Prostate gland (tissue), 2 donors: ENCODE data around the gene NR2F2. TPM values are rescaled to one million over a fixed set of nuclear protein-coding genes. Genes with fewer than 3 reads are reported as not detected.
A peak's percentile ranks its signal among the peaks of the same experiment; 100 is the strongest.

ENCODE experiments used
- DNase-seq: peaks from one replicate; pipeline ENCODE4 v3.0.0-alpha.2; 2019; ENCODE audit warnings: low spot score
- H3K27ac ChIP-seq, 2 donors: fragments of 200-600 bp; sonication (generic); 2 replicates each; pipeline ENCODE4 v1.5.1; 2017 to 2019
- H3K27me3 ChIP-seq: fragments of 200-600 bp; sonication (generic); replicated peaks from 2 replicates; pipeline ENCODE4 v1.5.1; 2019; ENCODE audit not compliant: insufficient read depth
- H3K36me3 ChIP-seq, 2 donors: fragments of 200-600 bp; sonication (generic); 1 replicate in 1 of 2; 2 replicates in 1 of 2; pipeline versions ENCODE4 v1.5.1 to v1.8.1; 2017 to 2019
- H3K4me1 ChIP-seq: fragments of 200-600 bp; sonication (generic); replicated peaks from 2 replicates; pipeline ENCODE4 v1.5.1; 2019
- H3K4me3 ChIP-seq, 2 donors: fragments of 200-600 bp; sonication (generic); 2 replicates each; pipeline ENCODE4 v1.5.1; 2017 to 2019
- H3K9me3 ChIP-seq: fragments of 200-600 bp; sonication (generic); 2 replicates; pipeline ENCODE4 v1.5.1; 2017
- CTCF ChIP-seq, 4 experiments: fragments of 200-600 bp in 2 of 4; fragments of 450-650 bp in 2 of 4; sonication (generic) in 2 of 4; IDR thresholded peaks; 1 replicate in 3 of 4; 2 replicates in 1 of 4; pipeline ENCODE4 v1.5.1; 2016 to 2019; ENCODE audit warnings: antibody characterized with exemption in 4 of 4, mild to moderate bottlenecking in 2 of 4, moderate library complexity in 2 of 4
- POLR2A ChIP-seq: fragments of 450-650 bp; IDR thresholded peaks from one replicate; pipeline ENCODE4 v1.6.1; 2016; ENCODE audit warnings: antibody characterized with exemption, mild to moderate bottlenecking
- POLR2AphosphoS5 ChIP-seq: sonication (generic); formaldehyde crosslinking; IDR thresholded peaks from one replicate; pipeline ENCODE4 v1.6.1; 2017; ENCODE audit warnings: antibody characterized with exemption
- WGBS: methylation state at CpG from one replicate; pipeline ENCODE4 v1.1.5; 2018; 5-methylcytosine and 5-hydroxymethylcytosine counted together
- intact Hi-C: fragments of 100-400 bp; cut with DNase I; formaldehyde crosslinking; loops from one replicate; pipeline ENCODE4 v1.14.2; 2022
- total RNA-seq, 2 donors: library from RNA; depleted of rRNA; stranded (reverse); fragments of >200 nt; gene quantifications; one replicate each; pipeline ENCODE4 v1.1.0, GENCODE V29; 2016

The NR2F2 gene
- total RNA-seq, 2 donors from 2014 or later: 48.7 to 58.1 TPM

- no peaks in the 10 kb centered on the region for H3K4me1 ChIP-seq
- peak overlapping the region; percentile 73 to 76 for H3K4me3 ChIP-seq
- H3K9me3 ChIP-seq: no peaks in the 10 kb centered on the region
- intact Hi-C loops: no loop called here
- H3K27ac ChIP-seq: peak overlapping the region; percentile 91 to 95
- no peaks in the 10 kb centered on the region for H3K36me3 ChIP-seq
- 6% methylated on average over 7 of the region's 7 CpGs for WGBS
- no peaks in the 10 kb centered on the region for H3K27me3 ChIP-seq
- TF ChIP-seq POLR2A (no peak), CTCF (IDR thresholded peaks at IDR 0.05) (no peak), POLR2AphosphoS5 (peak; percentile 10)
- no peak for DNase-seq
Observed at GRCh38 chr15:96338766-96339618, 8.5 kb downstream of the NR2F2 start.

GRCh38 chr15:96339619-96340347 lies 9.3 kb downstream of the NR2F2 start:
- peak overlapping the region; percentile 91 to 95 for H3K27ac ChIP-seq
- no peaks in the 10 kb centered on the region for H3K27me3 ChIP-seq
- no peaks in the 10 kb centered on the region for H3K9me3 ChIP-seq
- 6% methylated on average over 8 of the region's 8 CpGs for WGBS
- peak overlapping the region; percentile 73 to 76 for H3K4me3 ChIP-seq
- no peaks in the 10 kb centered on the region for H3K4me1 ChIP-seq
- no peak for DNase-seq
- TF ChIP-seq POLR2AphosphoS5 (no peak), CTCF (IDR thresholded peaks at IDR 0.05) (no peak), POLR2A (no peak)
- no peaks in the 10 kb centered on the region for H3K36me3 ChIP-seq
- intact Hi-C loops: loop anchor here (5.0 kb wide), 1 partner anchor 1077 kb away; no protein-coding TSS in a partner anchor

GRCh38 chr15:96340348-96340597 lies 9.8 kb downstream of the NR2F2 start:
- no peaks in the 10 kb centered on the region for H3K27me3 ChIP-seq
- H3K4me1 ChIP-seq: no peaks in the 10 kb centered on the region
- H3K4me3 ChIP-seq: peak overlapping the region; percentile 73 to 76
- H3K9me3 ChIP-seq: no peaks in the 10 kb centered on the region
- intact Hi-C loops: loop anchor here (5.0 kb wide), 1 partner anchor 1078 kb away; no protein-coding TSS in a partner anchor
- DNase-seq: no peak
- H3K36me3 ChIP-seq: no peaks in the 10 kb centered on the region
- H3K27ac ChIP-seq: peak overlapping the region; percentile 91 to 95
- TF ChIP-seq POLR2A (no peak), POLR2AphosphoS5 (no peak), CTCF (IDR thresholded peaks at IDR 0.05) (no peak)
- WGBS: under 1% methylated on average over 11 of the region's 11 CpGs

DNA sequence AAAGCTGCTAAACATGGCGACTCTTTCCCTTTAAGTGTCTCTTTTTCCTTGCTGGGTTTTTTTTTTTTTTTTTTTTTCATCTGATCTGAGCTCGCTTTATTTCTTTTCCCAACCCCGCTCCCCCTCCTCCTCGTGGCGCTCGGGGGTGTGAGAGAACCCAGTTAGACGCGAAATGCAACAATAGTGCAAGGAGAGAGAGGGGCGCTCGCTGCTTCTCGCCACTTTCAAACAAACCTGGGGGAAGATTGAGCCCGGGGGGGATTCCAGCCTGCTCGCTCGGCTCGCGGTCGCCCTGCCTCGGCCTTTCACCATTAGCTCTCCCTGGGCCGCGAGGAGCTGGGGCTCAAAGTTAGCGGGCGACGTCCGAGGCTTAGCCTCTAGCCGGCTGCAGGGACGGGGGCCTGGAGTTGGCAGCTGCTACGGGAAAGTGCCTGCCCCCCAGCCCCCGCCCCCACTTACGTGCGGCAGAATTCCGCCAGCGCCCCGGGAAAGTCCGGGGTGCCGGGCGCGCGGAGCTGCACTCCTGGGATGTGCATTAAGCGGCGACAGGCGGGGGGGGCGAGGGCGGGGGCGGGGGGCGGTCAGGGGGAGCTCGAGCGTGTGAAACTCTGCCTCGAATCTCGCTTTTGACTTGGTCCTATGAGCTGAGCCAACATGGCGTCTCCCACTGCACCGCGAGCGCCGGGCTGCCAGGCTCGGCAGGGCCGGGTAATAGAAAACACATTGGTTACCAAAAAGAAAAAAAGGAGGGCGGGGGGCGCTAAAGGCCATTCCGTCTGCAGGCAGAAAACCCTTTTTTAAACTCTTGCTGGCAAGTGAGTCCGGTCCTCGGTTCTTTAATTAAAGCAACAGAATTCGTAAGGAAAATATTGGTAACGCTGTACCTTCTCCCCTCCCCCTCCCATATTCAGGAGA lies 10.4 kb downstream of the NR2F2 start:
- Histone ChIP-seq H3K27me3 (no peaks in the 10 kb centered on the region), H3K4me3 (peak overlapping the region; percentile 73 to 76), H3K36me3 (no peaks in the 10 kb centered on the region), H3K9me3 (no peaks in the 10 kb centered on the region), H3K27ac (peak overlapping the region; percentile 91 to 95), H3K4me1 (no peaks in the 10 kb centered on the region)
- intact Hi-C loops: loop anchor here (5.0 kb wide), 1 partner anchor 1079 kb away; no protein-coding TSS in a partner anchor
- TF ChIP-seq POLR2A (no peak), POLR2AphosphoS5 (no peak), CTCF (IDR thresholded peaks at IDR 0.05) (no peak)
- WGBS: under 1% methylated on average over 62 of the region's 63 CpGs
- no peak for DNase-seq
